Thyroid gland (tissue), 4 donors: ENCODE measurements around the gene TRIM37.

Experiments used
- POLR2A ChIP-seq, 2 donors: fragments of 450-650 bp; IDR thresholded peaks; one replicate each; pipeline ENCODE4 v1.6.1; 2017; ENCODE audit warnings: antibody characterized with exemption in 2 of 2, mild to moderate bottlenecking in 2 of 2, moderate library complexity in 1 of 2
- TF ChIP-seq, protein P1 (sequence below), 6 experiments: fragments of 200-600 bp in 3 of 6; fragments of 450-650 bp in 3 of 6; sonication (generic) in 3 of 6; IDR thresholded peaks; one replicate each; pipeline ENCODE4 v1.5.1; 2016 to 2019; ENCODE audit warnings: antibody characterized with exemption in 6 of 6, mild to moderate bottlenecking in 2 of 6, inconsistent platforms in 1 of 6, moderate library complexity in 1 of 6

DNA sequence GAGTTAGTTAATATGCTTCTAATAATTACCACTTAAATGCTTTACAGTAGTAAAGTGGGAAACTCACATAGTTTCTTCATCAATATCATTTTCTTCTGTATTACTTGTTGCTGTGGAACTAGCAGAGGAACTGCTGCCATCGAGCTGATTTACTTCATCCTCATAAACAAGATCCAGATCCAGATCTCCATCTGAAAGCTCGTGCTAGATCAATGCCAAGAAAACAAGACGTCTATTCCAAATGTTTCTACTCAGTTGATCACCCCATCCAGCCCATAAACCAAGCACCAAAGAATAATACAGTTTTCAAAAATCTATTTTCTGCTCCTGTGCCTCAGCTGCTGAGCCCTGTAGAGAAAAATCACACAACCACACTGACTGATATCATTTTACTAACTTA, 59.1 kb downstream of the TRIM37 start:
- TF ChIP-seq, protein P1, sequence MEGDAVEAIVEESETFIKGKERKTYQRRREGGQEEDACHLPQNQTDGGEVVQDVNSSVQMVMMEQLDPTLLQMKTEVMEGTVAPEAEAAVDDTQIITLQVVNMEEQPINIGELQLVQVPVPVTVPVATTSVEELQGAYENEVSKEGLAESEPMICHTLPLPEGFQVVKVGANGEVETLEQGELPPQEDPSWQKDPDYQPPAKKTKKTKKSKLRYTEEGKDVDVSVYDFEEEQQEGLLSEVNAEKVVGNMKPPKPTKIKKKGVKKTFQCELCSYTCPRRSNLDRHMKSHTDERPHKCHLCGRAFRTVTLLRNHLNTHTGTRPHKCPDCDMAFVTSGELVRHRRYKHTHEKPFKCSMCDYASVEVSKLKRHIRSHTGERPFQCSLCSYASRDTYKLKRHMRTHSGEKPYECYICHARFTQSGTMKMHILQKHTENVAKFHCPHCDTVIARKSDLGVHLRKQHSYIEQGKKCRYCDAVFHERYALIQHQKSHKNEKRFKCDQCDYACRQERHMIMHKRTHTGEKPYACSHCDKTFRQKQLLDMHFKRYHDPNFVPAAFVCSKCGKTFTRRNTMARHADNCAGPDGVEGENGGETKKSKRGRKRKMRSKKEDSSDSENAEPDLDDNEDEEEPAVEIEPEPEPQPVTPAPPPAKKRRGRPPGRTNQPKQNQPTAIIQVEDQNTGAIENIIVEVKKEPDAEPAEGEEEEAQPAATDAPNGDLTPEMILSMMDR (IDR thresholded peaks at IDR 0.05): no peak
- no peak for TF ChIP-seq POLR2A (IDR thresholded peaks at IDR 0.05)
